ENCODE measurements around the gene PACS2.

Gene PACS2

DNA sequence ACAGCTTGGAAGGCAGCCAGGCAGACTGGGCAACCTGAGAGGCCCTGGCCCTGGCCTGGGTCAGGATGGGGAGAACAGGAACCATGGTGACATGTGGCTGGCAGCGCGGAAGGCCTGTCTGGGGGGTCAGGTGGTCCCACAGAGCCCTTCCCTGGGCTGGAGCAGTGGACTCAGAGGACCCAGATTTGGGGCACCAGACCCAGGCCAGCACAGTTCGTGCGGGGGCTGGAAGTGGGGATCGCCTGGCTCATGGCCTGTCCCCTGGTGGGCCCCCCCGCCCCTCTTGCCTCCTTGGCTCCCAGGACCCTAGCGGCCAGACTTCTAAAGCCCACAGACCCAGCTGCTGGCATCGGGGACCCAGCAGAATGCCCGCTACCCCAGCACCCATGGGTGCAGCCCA is 126.4 kb downstream of the PACS2 start:
- DNase-seq, result no peak
- Histone ChIP-seq H3K9me3 (ENCODE audit: control insufficient read depth, low read length) (no peaks in the 10 kb centered on the region), H3K4me3 (ENCODE audit: insufficient read depth, low read depth, low read length, poor library complexity, severe bottlenecking) (no peak overlapping the region), H3K36me3 (ENCODE audit: control insufficient read depth, insufficient read depth, low read length) (peaks cover 6% of the 10 kb centered on the region), H3K4me1 (ENCODE audit: control insufficient read depth, insufficient read depth, low read length, poor library complexity, severe bottlenecking) (no peaks in the 10 kb centered on the region), H3K27me3 (replicated peaks; ENCODE audit: control insufficient read depth, insufficient read depth, low read length, poor library complexity, severe bottlenecking) (no peaks in the 10 kb centered on the region), H3K27ac (ENCODE audit: insufficient read depth, low read length, poor library complexity, severe bottlenecking) (no peak overlapping the region)

DNA sequence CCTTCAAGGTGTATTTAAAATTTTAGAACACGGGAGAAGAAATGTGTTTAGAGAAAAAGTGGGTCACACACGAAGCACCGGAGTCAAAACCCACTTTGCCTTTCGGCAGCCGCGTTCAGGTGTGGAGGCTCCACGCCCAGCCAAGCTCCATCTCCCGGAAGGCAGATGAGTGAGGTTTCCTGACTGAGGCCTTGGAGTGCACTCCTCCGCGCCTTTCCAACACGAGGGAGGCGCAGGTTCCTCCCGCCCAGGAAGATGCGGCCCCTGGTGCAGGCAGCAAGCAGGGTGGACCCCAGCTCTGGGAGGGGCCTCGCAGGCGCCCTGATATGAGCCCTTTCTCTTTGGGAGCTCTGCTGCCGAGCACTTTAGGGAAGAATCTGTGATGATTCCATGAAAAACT is 127.6 kb downstream of the PACS2 start:
- no peak for DNase-seq
- Histone ChIP-seq H3K4me3 (ENCODE audit: insufficient read depth, low read depth, low read length, poor library complexity, severe bottlenecking) (no peak overlapping the region), H3K4me1 (ENCODE audit: control insufficient read depth, insufficient read depth, low read length, poor library complexity, severe bottlenecking) (no peaks in the 10 kb centered on the region), H3K36me3 (ENCODE audit: control insufficient read depth, insufficient read depth, low read length) (peaks cover 6% of the 10 kb centered on the region), H3K27me3 (replicated peaks; ENCODE audit: control insufficient read depth, insufficient read depth, low read length, poor library complexity, severe bottlenecking) (no peaks in the 10 kb centered on the region), H3K9me3 (ENCODE audit: control insufficient read depth, low read length) (no peaks in the 10 kb centered on the region), H3K27ac (ENCODE audit: insufficient read depth, low read length, poor library complexity, severe bottlenecking) (no peak overlapping the region)

DNA sequence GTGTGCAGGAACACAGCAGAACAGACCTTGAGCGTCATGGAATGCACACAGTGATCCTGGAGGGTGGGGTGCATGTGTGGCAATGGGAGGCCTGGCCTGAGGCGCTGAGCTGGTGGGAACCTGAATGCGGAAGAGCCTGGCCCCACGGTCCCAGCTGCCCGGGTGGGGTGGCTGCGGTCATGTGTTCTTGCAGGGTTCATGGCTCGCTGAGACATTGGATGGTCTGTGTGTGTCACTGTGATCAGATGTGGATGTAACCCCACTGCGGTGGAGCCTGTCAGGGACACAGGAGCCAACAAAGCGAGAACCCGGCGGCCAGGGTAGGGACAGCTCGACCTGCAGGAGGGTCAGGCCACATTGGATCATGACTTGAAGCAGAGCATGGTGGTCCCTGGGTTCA is 128.3 kb downstream of the PACS2 start:
- Histone ChIP-seq H3K36me3 (ENCODE audit: control insufficient read depth, insufficient read depth, low read length) (peaks cover 6% of the 10 kb centered on the region), H3K4me3 (ENCODE audit: insufficient read depth, low read depth, low read length, poor library complexity, severe bottlenecking) (no peak overlapping the region)

DNA sequence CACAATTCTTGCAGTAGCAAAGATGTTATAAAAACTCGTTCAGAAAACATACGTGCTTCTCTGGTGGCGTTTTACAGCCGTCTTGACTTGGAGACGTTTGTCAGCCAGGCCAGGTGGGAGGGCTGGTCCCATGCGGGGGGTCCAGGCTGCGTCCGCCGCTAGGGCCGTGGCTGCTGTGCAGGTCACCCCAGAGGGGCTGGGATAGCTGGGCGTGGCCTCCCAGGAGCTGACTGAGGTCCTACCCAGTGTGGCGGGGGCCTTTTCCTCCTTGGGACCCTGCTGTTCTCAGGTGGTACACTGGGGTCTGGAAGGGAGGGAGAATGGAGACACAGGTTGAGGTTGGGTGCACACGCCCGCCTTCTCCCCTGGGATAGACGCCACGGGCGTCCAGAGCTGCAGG is 130.3 kb downstream of the PACS2 start:
- no peak overlapping the region for H3K4me3 ChIP-seq (ENCODE audit: insufficient read depth, low read depth, low read length, poor library complexity, severe bottlenecking)
- no peaks in the 10 kb centered on the region for H3K4me1 ChIP-seq (ENCODE audit: control insufficient read depth, insufficient read depth, low read length, poor library complexity, severe bottlenecking)
- H3K27ac ChIP-seq (ENCODE audit: insufficient read depth, low read length, poor library complexity, severe bottlenecking), result no peak overlapping the region
- no peaks in the 10 kb centered on the region for H3K27me3 ChIP-seq (replicated peaks; ENCODE audit: control insufficient read depth, insufficient read depth, low read length, poor library complexity, severe bottlenecking)
- DNase-seq, result no peak
- H3K36me3 ChIP-seq (ENCODE audit: control insufficient read depth, insufficient read depth, low read length), result peaks cover 3% of the 10 kb centered on the region
- no peaks in the 10 kb centered on the region for H3K9me3 ChIP-seq (ENCODE audit: control insufficient read depth, low read length)

More for the DNA sequence above, 128.3 kb downstream of the PACS2 start:
- Histone ChIP-seq H3K9me3 (ENCODE audit: control insufficient read depth, low read length) (no peaks in the 10 kb centered on the region), H3K27me3 (replicated peaks; ENCODE audit: control insufficient read depth, insufficient read depth, low read length, poor library complexity, severe bottlenecking) (no peaks in the 10 kb centered on the region), H3K27ac (ENCODE audit: insufficient read depth, low read length, poor library complexity, severe bottlenecking) (no peak overlapping the region), H3K4me1 (ENCODE audit: control insufficient read depth, insufficient read depth, low read length, poor library complexity, severe bottlenecking) (no peaks in the 10 kb centered on the region)
- no peak for DNase-seq

- Histone ChIP-seq H3K9me3 (ENCODE audit: control insufficient read depth, low read length) (no peaks in the 10 kb centered on the region), H3K4me3 (ENCODE audit: insufficient read depth, low read depth, low read length, poor library complexity, severe bottlenecking) (no peak overlapping the region), H3K4me1 (ENCODE audit: control insufficient read depth, insufficient read depth, low read length, poor library complexity, severe bottlenecking) (no peaks in the 10 kb centered on the region), H3K36me3 (ENCODE audit: control insufficient read depth, insufficient read depth, low read length) (peaks cover 6% of the 10 kb centered on the region), H3K27ac (ENCODE audit: insufficient read depth, low read length, poor library complexity, severe bottlenecking) (no peak overlapping the region), H3K27me3 (replicated peaks; ENCODE audit: control insufficient read depth, insufficient read depth, low read length, poor library complexity, severe bottlenecking) (no peaks in the 10 kb centered on the region)
- DNase-seq, result no peak
These were observed 130.7 kb downstream of the PACS2 start for GRCh38 chr14:105445290-105445689.

DNA sequence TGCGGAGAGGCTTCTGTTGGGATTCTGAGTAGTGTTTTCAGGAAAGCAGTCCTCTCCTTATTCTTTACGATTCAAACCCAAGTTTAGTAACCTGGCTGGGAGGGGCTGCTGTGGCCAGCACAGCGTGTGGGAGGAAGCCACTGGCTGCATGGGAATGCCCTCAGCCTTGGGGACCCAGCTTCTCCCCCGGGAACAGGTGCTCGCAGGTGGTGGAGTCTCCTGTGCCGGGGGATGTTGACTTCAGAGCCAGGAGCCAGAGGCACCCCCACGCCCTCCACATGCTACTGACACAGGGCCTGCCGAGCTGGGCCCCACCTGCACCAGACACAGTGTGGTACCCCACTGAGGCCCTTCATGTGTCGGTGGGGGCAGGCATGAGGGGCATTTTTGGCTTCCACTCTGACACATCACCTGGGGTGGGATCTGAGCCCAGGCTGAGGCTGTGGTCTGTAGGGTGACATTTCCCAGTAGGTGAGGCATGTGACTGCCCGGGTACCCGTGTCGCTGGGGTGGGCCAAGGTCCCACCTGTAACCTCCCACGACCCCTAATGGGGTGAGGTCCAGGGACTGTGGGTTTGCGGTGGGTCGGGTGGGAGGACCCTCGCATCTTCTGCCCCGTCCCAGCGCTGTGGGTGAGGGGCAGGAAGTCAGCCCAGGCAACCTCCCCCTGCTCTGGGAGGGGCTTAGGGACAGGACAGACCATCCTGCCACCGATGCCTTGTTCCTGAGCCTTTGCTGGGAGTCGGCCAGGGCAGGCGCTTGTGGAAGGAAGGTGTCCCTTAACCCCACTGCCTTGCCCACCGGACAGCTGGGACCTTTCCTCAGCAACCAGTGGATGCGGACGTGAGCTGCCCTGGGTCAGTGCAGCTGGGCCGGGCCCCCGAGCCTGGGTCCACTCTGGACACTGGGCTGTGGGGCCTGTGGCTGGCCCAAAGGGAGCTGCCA is 131.6 kb downstream of the PACS2 start:
- Histone ChIP-seq H3K27me3 (replicated peaks; ENCODE audit: control insufficient read depth, insufficient read depth, low read length, poor library complexity, severe bottlenecking) (no peaks in the 10 kb centered on the region), H3K9me3 (ENCODE audit: control insufficient read depth, low read length) (no peaks in the 10 kb centered on the region), H3K4me3 (ENCODE audit: insufficient read depth, low read depth, low read length, poor library complexity, severe bottlenecking) (no peak overlapping the region), H3K4me1 (ENCODE audit: control insufficient read depth, insufficient read depth, low read length, poor library complexity, severe bottlenecking) (no peaks in the 10 kb centered on the region), H3K36me3 (ENCODE audit: control insufficient read depth, insufficient read depth, low read length) (peaks cover 15% of the 10 kb centered on the region), H3K27ac (ENCODE audit: insufficient read depth, low read length, poor library complexity, severe bottlenecking) (no peak overlapping the region)
- DNase-seq, result no peak

GRCh38 chr14:105446971-105447370 is 132.4 kb downstream of the PACS2 start:
- H3K4me1 ChIP-seq (ENCODE audit: control insufficient read depth, insufficient read depth, low read length, poor library complexity, severe bottlenecking), result no peaks in the 10 kb centered on the region

More at GRCh38 chr14:105446971-105447370, 132.4 kb downstream of the PACS2 start:
- H3K27me3 ChIP-seq (replicated peaks; ENCODE audit: control insufficient read depth, insufficient read depth, low read length, poor library complexity, severe bottlenecking), result no peaks in the 10 kb centered on the region
- H3K27ac ChIP-seq (ENCODE audit: insufficient read depth, low read length, poor library complexity, severe bottlenecking), result no peak overlapping the region
- H3K9me3 ChIP-seq (ENCODE audit: control insufficient read depth, low read length), result no peaks in the 10 kb centered on the region
- no peak for DNase-seq
- H3K36me3 ChIP-seq (ENCODE audit: control insufficient read depth, insufficient read depth, low read length), result peaks cover 17% of the 10 kb centered on the region
- no peak overlapping the region for H3K4me3 ChIP-seq (ENCODE audit: insufficient read depth, low read depth, low read length, poor library complexity, severe bottlenecking)
